ACHN (cell line): Measurements from ENCODE around the gene HEPN1.

Experiments used
- DNase-seq: peaks from one replicate; pipeline ENCODE4 v3.0.0-alpha.2; 2015
- in situ Hi-C: cut with HindIII; loops from 2 replicates; pipeline ENCODE4 v1.10.0; 2017; ENCODE audit warnings: low sequenced_read_pairs, low pct_ligation_motif_present, low pct_unique_long_range_greater_than_20kb

The HEPN1 gene

GRCh38 chr11:124934862-124935547, 16.0 kb downstream of the HEPN1 start:
- in situ Hi-C loops: no loop called here
- no peak for DNase-seq

DNA sequence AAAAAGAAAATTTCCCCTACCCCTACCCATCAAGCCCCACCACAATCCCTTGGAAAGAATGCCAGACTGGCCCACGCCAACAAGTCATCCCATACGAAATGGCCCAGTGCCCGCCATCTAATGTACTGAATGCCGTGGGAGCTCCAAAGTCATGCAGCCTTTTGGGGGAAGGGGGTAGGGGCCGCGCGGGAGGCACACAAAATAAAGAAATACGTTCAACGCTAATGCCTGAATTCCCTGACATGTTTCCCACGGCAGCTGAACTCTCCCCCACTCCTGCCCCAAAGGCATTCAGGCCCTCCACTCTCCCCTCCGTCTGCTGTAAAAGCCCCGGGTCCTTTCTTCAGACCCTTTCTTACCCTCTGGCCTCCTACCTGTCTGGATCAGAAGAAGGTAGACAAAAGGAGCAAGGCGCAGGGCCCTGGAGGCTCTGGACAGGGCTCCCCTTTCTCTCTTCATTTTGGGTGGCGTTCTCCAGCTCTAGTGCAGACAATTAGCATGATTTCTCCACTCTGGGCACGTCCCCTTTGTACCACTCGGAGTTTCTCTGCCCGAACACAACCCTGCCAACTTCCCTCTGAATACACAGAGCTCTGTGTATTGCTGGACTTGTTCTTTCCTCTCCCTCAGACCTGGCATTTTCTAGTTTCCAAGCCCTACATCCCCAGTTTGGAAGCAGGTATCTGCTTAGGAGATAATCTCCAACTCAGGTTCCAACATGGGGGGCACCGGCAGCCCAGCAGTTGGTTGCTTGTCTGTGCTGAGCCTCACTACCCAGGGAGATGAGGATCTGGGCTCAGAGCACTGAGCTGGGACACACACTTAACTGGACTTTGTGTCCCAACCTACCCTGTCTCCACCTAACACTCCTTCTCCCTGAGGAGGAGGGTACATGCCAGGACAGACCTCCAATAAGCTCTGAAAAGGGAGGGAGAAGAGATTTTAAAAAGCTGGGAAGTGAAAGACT, 16.8 kb downstream of the HEPN1 start, which contains the start of gene HEPACAM:
TSS of gene HEPACAM (minus strand) at position 500 of the 967 bp plus-strand sequence. CDS start at position 459, 41 bp downstream.
- DNase-seq: no peak
- in situ Hi-C loops: no loop called here

- DNase-seq: no peak
- in situ Hi-C loops: no loop called here
Measured at GRCh38 chr11:124937336-124937935, 18.4 kb downstream of the HEPN1 start.

DNA sequence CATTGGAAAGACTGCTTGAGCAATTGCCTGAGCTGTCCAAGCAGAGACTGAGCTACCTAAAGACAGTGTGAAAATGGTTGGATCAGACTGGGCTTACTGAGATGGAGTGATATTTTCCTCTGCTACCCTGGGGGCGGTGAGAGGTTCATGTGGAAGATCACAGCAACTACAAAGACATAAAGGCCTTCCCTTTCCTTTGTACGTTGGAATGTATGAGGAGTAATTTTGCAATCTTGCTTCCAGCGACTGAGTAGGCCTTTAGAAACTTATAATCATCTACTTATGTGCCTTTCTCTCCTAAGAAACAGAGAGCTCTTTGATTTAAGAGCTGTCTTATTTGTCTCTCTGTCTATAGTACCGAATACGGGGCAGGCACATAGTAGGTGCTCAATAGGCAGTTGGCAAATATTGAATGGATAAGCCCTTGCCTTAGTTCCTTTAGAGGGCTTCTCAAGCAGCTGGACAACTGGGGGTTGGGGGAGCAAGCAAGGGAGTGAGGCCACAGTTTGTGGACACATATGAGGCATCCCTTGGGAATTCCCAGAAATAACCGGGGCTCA, 19.2 kb downstream of the HEPN1 start:
- DNase-seq: no peak
- in situ Hi-C loops: no loop called here

DNA sequence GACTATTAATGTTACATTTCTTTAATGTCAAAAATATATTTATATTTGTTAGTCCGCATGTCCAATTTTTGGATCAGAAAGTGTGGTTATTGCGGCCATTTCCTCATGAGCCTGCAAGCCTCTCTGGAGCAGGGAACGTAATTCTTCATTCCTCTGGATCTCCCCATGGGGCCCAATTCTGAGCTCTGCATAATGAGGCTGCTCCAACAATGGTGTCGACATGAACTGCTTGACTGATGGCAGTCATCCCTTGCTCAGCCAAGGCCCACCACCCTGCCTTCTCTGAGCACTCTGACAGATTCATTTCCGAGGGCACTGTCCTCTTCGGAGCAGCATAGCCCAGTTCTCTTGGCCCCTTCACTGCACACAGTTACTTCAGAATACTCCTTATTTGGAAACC, 19.9 kb downstream of the HEPN1 start:
- in situ Hi-C loops: no loop called here

DNA sequence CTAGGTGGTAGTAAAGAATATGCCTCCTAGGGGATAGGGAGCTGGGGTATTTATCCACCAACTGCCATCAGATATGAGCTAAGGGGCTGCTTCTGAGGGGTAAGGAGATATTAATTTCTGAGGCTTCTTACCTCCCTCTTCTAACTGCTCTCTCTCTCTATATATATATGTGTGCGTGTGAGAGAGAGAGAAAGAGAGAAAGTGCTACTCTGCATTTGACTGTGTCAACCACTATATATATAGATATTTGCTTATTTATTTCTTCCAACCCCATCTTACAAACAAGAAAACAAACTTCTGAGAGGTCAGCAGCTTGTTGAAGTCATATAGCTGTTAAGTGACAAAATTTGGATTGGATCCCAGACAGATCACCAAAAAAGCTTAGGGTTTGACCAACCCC, 22.7 kb downstream of the HEPN1 start:
- no peak for DNase-seq
- in situ Hi-C loops: no loop called here

More for the DNA sequence above, 19.9 kb downstream of the HEPN1 start:
- no peak for DNase-seq

DNA sequence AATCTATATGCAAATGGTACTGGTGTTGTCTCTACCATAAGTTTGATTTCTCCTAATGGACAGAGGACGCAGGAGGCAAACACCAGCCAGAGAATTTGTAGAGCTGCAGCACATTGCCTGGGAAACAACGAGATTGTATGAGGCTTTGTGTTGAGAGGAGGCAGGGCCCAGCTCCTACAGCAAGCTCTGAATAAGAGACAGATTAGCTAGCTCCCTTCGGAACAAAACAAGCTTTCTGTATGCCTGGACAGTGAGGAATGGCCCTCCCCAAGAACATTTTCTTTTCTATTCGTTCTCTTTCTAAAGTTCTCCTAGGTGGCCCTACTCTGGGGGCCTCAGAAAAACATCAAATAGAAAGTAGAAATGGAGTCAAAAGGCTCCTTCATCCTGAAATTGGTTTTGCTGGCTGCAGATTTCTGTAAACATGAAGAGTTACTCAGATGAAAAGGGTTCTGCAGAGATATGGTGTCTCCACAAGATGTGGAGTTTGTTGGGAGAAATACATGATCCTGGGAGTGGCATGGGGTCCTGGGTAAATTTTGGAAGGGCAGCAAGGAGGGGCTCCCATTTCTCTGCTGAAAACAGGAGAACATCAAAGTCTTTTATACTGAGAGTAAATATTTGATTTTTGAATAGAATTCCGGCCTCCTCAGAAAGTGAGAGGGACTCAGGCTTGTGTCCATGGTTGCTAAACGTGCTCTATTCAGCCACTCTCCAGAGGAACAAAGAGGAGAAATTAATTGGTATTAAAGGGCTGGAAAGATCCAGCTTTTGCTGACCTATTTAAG, 23.6 kb downstream of the HEPN1 start:
- in situ Hi-C loops: no loop called here
- DNase-seq: no peak

DNA sequence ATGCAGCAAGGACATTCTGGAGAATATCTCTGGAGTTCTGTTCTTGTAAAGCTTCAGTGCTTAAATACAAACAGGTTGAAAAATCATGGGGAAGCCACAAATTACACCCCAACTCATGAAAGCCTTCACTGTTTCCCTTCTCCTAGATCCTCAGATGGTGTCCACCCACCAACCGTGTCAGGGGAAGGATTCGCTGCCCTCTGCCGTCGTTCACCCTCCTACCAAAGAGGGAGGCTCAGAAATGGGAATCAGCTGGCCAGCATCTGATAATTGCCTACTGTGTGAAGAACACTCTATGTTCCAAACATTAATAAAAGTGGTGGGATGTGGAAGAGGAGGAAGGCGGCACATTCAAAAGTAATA, 24.2 kb downstream of the HEPN1 start:
- no peak for DNase-seq
- in situ Hi-C loops: no loop called here

DNA sequence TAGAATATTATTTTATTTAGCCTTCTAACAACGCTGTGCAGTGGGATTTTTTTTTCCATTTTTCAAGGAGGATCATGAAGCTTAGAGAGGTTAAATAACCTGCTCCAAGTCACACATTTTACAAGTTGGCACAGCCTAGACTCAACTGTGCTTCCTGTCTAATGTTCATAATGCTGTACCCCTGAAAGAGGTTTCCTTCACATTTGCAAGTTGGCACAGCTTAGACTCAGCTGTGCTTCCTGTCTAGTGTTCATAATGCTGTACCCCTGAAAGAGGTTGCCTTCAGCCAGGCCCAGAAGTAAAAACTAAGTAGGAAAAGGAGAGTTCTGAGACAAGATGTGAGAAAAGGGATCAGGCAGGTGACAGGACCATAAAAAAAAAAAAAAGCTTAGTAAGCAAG, 24.7 kb downstream of the HEPN1 start:
- in situ Hi-C loops: no loop called here
- no peak for DNase-seq

DNA sequence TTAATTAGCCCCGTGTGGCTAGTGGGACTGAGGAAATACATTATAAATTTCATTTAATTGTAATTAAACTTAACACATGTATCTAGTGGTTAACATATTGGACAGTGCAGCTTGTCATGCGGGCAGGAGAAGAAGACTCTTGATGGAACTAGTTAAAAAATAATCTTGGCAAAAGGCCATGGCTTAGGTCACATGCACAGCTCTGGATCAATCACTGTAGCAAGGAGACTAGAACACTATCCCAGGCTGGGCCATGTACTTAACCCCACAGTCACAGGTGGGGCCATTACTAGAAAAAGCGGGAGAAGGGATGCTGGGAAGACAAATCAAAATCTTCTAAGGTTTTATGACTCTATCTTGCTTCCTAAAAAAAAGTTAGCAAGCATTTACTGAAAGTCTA, 25.5 kb downstream of the HEPN1 start:
- in situ Hi-C loops: no loop called here
- DNase-seq: no peak

- in situ Hi-C loops: no loop called here
- no peak for DNase-seq
Measured at GRCh38 chr11:124945826-124946225, 26.8 kb downstream of the HEPN1 start.

GRCh38 chr11:124946735-124947141, 27.7 kb downstream of the HEPN1 start:
- in situ Hi-C loops: no loop called here

GRCh38 chr11:124950601-124951330, 31.7 kb downstream of the HEPN1 start:
- no peak for DNase-seq
- in situ Hi-C loops: no loop called here

More at GRCh38 chr11:124946735-124947141, 27.7 kb downstream of the HEPN1 start:
- DNase-seq: no peak

GRCh38 chr11:124951341-124951740, 32.3 kb downstream of the HEPN1 start:
- in situ Hi-C loops: no loop called here
- DNase-seq: no peak

DNA sequence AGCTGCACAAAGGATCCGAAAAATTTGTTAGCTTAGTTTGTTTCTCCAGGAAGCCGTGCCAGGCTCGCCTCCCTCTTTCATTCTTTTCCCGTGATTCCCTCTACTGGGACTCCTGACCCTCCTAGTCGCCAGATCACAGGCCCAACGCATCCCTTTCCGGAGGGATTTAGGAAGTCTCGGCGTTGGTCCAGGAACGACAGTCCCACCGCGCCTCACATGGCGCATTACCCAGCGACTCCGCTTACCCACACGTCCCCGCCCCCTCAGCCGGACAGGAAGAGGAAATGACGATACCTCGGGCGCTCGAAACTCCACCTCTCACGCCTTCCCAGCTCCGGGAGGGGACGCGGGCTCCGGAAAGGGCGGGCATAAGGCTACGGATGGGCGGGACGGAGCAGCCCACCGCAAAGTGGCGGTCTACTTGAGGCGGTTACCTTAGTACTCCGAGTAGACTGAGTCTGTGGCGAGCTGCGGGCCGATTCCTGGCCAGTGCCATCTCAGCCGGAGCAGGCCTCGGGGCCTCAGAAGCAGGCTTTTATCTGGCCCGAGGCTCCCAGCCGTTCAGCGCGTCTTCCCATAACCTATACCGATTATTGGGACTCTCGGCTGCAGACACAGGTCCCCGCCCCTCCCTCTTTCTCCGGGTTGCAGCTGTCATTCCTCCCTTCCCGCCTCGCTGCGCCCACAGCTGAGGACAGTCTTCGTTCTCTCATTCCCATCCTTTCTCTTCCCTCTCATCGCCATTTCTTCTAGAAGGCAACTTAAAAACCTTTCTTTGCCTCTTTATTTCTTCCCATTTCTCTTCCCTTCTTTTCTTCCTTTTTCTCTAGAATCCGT, 34.9 kb downstream of the HEPN1 start, which contains the start of gene CCDC15:
TSS of gene CCDC15 (plus strand) at position 450 of the 837 bp plus-strand sequence. CDS start 531 bp downstream, outside the sequence.
- DNase-seq: peak; percentile 96

GRCh38 chr11:124954590-124954955, 35.5 kb downstream of the HEPN1 start:
- in situ Hi-C loops: no loop called here
- no peak for DNase-seq

More for the DNA sequence above, 34.9 kb downstream of the HEPN1 start, which contains the start of gene CCDC15:
- in situ Hi-C loops: no loop called here

DNA sequence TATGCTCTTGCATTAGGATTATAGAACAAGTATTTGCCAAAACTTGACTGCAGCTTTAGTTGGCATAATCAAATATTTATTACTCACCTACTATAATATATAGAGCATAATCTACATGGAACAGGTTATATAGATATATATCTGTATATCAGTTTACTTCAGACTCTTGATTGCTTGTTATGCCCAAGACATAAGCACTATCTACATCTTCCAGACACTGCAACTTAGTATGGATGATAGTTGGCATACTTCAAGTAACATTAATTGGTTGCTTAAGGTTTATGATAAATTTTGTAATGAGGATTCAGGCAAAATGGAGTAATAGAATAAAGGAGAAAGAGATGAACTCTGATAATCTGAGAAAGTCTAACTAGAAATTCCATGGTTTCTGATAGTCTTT, 36.0 kb downstream of the HEPN1 start:
- in situ Hi-C loops: no loop called here
- no peak for DNase-seq
